ENCODE results near the gene IQGAP2.
"Not testable (repeated sequence)": the region's sequence is repeated elsewhere in the genome, so short reads cannot be mapped to it uniquely, and the experiment has no call there.

Gene IQGAP2

GRCh38 chr5:76415855-76416254 is 12.8 kb downstream of the IQGAP2 start:
- no peak overlapping the region for H3K27ac ChIP-seq
- no peaks in the 10 kb centered on the region for H3K9me3 ChIP-seq (ENCODE audit: low read depth, low read length)
- H3K36me3 ChIP-seq (ENCODE audit: insufficient read depth, low read length) = no peaks in the 10 kb centered on the region
- H3K9ac ChIP-seq (ENCODE audit: insufficient read length) = no peak overlapping the region
- no peak overlapping the region for H3K4me3 ChIP-seq
- TF ChIP-seq POLR2AphosphoS5 (IDR thresholded peaks at IDR 0.05; ENCODE audit: borderline replicate concordance, low read depth, low read length) (no peak), EZH2 (IDR thresholded peaks at IDR 0.05) (no peak), FOXP2 (optimal IDR thresholded peaks at IDR 0.05; ENCODE audit: control extremely low read depth, extremely low read length, insufficient read depth) (no peak)
- no peak for DNase-seq (ENCODE audit: low read depth, low spot score)

- TF ChIP-seq FOXP2 (optimal IDR thresholded peaks at IDR 0.05; ENCODE audit: control extremely low read depth, extremely low read length, insufficient read depth) (no peak), EZH2 (IDR thresholded peaks at IDR 0.05) (no peak), POLR2AphosphoS5 (IDR thresholded peaks at IDR 0.05; ENCODE audit: borderline replicate concordance, low read depth, low read length) (no peak)
- H3K4me3 ChIP-seq = no peak overlapping the region
- H3K27ac ChIP-seq = no peak overlapping the region
- no peaks in the 10 kb centered on the region for H3K36me3 ChIP-seq (ENCODE audit: insufficient read depth, low read length)
- no peak overlapping the region for H3K9ac ChIP-seq (ENCODE audit: insufficient read length)
- DNase-seq (ENCODE audit: low read depth, low spot score) = no peak
- H3K9me3 ChIP-seq (ENCODE audit: low read depth, low read length) = no peaks in the 10 kb centered on the region
These were observed 16.7 kb downstream of the IQGAP2 start for GRCh38 chr5:76419597-76420298.

DNA sequence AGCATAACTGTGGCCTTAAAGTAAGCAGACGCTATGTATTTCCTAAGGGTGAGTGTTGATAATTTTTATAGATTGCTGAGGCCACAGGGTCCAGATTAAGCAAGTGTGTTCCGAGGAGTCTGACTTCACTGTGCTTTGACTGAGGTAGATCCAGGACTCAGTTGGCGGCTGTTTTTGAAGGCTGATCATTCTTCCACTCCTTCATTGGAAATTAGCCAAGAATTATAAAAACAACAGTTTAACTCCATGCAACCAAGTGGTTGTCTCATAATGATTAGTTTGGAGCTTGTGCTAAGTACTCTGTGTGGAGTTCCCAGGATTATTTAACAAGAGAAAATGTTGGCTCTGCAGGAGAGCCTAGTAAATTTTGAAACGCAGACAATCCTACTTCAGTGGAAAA is 19.1 kb downstream of the IQGAP2 start:
- H3K9me3 ChIP-seq (ENCODE audit: low read depth, low read length) = no peaks in the 10 kb centered on the region
- H3K36me3 ChIP-seq (ENCODE audit: insufficient read depth, low read length) = no peaks in the 10 kb centered on the region
- H3K4me3 ChIP-seq = peak overlapping the region; percentile 43; the same call in 1 of the 2 replicates
- DNase-seq (ENCODE audit: low read depth, low spot score) = peak; percentile 26
- peak overlapping the region; percentile 10; the same call in 1 of the 2 replicates for H3K27ac ChIP-seq
- no peak for TF ChIP-seq FOXP2 (optimal IDR thresholded peaks at IDR 0.05; ENCODE audit: control extremely low read depth, extremely low read length, insufficient read depth)
- TF ChIP-seq EZH2 (IDR thresholded peaks at IDR 0.05) = no peak
- TF ChIP-seq POLR2AphosphoS5 (IDR thresholded peaks at IDR 0.05; ENCODE audit: borderline replicate concordance, low read depth, low read length) = no peak
- H3K9ac ChIP-seq (ENCODE audit: insufficient read length) = no peak overlapping the region

DNA sequence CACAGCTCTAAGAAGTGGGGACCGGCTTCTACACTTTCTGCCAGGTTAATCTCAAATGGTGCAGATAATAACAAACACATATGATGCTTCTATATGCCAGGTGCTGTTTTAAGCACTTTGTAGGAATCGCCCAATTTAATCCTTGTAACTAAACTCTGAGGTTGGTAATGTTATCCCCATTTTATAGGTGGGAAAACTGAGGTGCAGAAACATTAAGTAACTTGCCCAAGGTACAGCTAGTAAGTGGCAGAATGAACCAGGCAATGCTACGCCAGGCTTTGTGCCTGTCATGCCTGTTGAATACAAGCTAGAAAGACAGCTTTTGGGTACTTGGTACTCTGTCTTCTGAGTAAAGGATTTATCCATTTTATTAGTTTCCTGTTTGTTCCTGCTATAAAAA is 19.7 kb downstream of the IQGAP2 start:
- Histone ChIP-seq H3K9ac (ENCODE audit: insufficient read length) (no peak overlapping the region), H3K36me3 (ENCODE audit: insufficient read depth, low read length) (no peaks in the 10 kb centered on the region), H3K9me3 (ENCODE audit: low read depth, low read length) (no peaks in the 10 kb centered on the region), H3K27ac (peak overlapping the region; percentile 10; the same call in 1 of the 2 replicates), H3K4me3 (peak overlapping the region; percentile 43; the same call in 1 of the 2 replicates)
- TF ChIP-seq POLR2AphosphoS5 (IDR thresholded peaks at IDR 0.05; ENCODE audit: borderline replicate concordance, low read depth, low read length) = no peak
- TF ChIP-seq FOXP2 (optimal IDR thresholded peaks at IDR 0.05; ENCODE audit: control extremely low read depth, extremely low read length, insufficient read depth) = no peak
- no peak for TF ChIP-seq EZH2 (IDR thresholded peaks at IDR 0.05)
- DNase-seq (ENCODE audit: low read depth, low spot score) = no peak

DNA sequence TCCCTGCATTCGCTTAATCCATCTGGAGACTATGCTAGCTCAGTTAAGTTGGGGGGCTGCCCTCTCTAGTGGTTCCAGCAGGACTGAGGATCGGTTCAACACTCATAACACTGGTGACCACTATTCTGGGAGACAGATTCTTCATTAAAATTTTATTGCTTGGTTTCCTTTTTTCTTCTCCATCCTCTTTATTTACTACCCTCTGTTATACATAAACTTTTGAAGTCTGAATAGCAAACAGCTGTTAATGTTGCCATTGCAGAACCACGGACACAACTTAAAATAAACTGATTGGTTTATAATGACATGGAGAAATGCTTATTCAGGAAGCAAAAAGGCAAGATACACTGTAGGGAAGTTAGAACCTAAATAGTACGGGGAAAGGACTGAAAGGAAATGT is 22.1 kb downstream of the IQGAP2 start:
- Histone ChIP-seq H3K36me3 (ENCODE audit: insufficient read depth, low read length) (no peaks in the 10 kb centered on the region), H3K27ac (peak overlapping the region; percentile 64), H3K9ac (ENCODE audit: insufficient read length) (no peak overlapping the region), H3K4me3 (peak overlapping the region; percentile 35; the same call in 1 of the 2 replicates), H3K9me3 (ENCODE audit: low read depth, low read length) (no peaks in the 10 kb centered on the region)
- no peak for DNase-seq (ENCODE audit: low read depth, low spot score)
- no peak for TF ChIP-seq POLR2AphosphoS5 (IDR thresholded peaks at IDR 0.05; ENCODE audit: borderline replicate concordance, low read depth, low read length)

- H3K9ac ChIP-seq (ENCODE audit: insufficient read length) = no peak overlapping the region
- H3K36me3 ChIP-seq (ENCODE audit: insufficient read depth, low read length) = no peaks in the 10 kb centered on the region
- no peak overlapping the region for H3K27ac ChIP-seq
- TF ChIP-seq POLR2AphosphoS5 (IDR thresholded peaks at IDR 0.05; ENCODE audit: borderline replicate concordance, low read depth, low read length) (no peak), FOXP2 (optimal IDR thresholded peaks at IDR 0.05; ENCODE audit: control extremely low read depth, extremely low read length, insufficient read depth) (no peak), EZH2 (IDR thresholded peaks at IDR 0.05) (no peak)
- no peak for DNase-seq (ENCODE audit: low read depth, low spot score)
- H3K4me3 ChIP-seq = no peak overlapping the region
- no peaks in the 10 kb centered on the region for H3K9me3 ChIP-seq (ENCODE audit: low read depth, low read length)
These were observed 23.1 kb downstream of the IQGAP2 start for GRCh38 chr5:76425928-76426804.

DNA sequence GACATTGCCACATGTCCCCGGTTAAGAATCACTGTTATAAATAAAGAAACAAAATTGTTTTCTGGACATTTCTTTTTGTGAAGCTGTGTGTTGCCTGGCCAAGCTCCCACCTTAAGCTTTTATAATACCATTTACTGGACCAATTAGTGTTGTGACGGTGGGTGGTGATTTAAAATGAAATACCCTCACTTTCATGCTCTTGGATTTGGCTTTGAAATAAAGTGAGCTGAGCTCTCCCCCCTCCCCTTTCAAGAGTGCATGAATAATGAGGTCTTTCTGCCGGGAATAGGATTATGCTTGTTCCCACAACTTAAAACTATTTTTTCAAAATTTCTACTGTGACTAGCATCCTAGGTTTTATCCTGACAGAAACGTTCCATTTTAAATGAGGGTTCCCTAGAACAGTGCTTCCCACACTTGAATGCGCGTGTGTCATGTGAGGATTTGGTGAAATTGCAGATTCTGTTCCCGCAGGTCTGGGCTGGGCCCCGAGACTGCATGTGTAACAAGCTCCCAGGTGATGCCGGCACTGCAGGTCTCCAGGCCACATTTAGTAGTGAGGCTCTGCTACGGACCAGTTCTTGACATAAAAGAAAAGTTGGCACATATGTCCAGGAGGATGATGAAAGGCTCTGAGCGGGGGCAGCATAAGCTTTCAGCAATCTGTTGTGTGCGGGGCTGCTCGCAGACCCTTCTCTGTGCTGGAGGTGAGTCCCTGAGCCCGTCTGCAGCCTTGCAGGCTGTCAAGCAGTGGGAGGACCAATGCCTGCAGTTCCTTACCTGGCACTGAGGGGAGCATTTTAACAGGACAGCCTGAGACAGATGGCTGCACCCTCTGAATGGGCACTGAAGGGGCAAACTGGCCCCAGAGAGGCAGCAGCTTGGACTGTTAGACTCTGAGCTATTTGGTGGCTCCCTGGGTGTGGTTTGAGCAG is 24.4 kb downstream of the IQGAP2 start:
- DNase-seq (ENCODE audit: low read depth, low spot score) = no peak
- Histone ChIP-seq H3K9me3 (ENCODE audit: low read depth, low read length) (no peaks in the 10 kb centered on the region), H3K36me3 (ENCODE audit: insufficient read depth, low read length) (no peaks in the 10 kb centered on the region), H3K27ac (no peak overlapping the region), H3K9ac (ENCODE audit: insufficient read length) (no peak overlapping the region), H3K4me3 (no peak overlapping the region)
- TF ChIP-seq POLR2AphosphoS5 (IDR thresholded peaks at IDR 0.05; ENCODE audit: borderline replicate concordance, low read depth, low read length) (no peak), EZH2 (IDR thresholded peaks at IDR 0.05) (no peak), FOXP2 (optimal IDR thresholded peaks at IDR 0.05; ENCODE audit: control extremely low read depth, extremely low read length, insufficient read depth) (no peak)

DNA sequence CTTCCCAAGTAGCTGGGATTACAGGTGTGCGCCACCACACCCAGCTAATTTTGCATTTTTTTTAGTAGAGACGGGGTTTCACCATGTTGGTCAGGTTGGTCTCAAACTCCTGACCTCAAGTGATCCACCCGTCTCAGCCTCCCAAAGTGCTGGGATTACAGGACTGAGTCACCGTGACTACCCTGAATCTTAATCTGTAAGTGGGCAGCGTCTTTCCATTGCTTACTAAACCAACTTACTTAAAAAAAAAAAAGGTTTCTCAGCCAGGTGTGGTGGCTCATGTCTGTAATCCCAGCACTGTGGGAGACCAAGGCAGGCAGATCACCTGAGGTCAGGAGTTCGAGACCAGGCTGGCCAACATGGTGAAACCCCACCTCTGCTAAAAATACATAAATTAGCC is 25.5 kb downstream of the IQGAP2 start:
- not testable (repeated sequence) for H3K9me3 ChIP-seq (ENCODE audit: low read depth, low read length); H3K36me3 ChIP-seq (ENCODE audit: insufficient read depth, low read length); H3K27ac ChIP-seq; DNase-seq (ENCODE audit: low read depth, low spot score); H3K9ac ChIP-seq (ENCODE audit: insufficient read length); H3K4me3 ChIP-seq
